Nephron (organoid): ENCODE measurements around the gene PDIA3.

Source experiments
- H3K27ac Mint-ChIP-seq, 3 experiments: 2 replicates each; pipeline ENCODE4 v1.8.0; 2020; ENCODE audit warnings: mixed read lengths in 3 of 3, mild to moderate bottlenecking in 2 of 3, moderate library complexity in 1 of 3
- H3K27me3 Mint-ChIP-seq: 2 replicates; pipeline ENCODE4 v1.8.0; 2021; ENCODE audit warnings: low read depth, mild to moderate bottlenecking, moderate library complexity, mixed read lengths
- H3K36me3 Mint-ChIP-seq: 2 replicates; pipeline ENCODE4 v1.8.0; 2020; ENCODE audit warnings: low read depth, mixed read lengths
- H3K4me1 Mint-ChIP-seq: 2 replicates; pipeline ENCODE4 v1.8.0; 2020; ENCODE audit warnings: mixed read lengths
- H3K4me3 Mint-ChIP-seq, 3 experiments: 2 replicates each; pipeline ENCODE4 v1.8.0; 2020; ENCODE audit warnings: mild to moderate bottlenecking in 3 of 3, mixed read lengths in 3 of 3, moderate library complexity in 2 of 3
- H3K9me3 Mint-ChIP-seq: 2 replicates; pipeline ENCODE4 v1.8.0; 2020; ENCODE audit warnings: mixed read lengths
- CTCF ChIP-seq, 3 experiments: fragments of 200-600 bp; sonication (generic); IDR thresholded peaks; one replicate each; pipeline ENCODE4 v1.5.0; 2021; ENCODE audit warnings: antibody characterized with exemption in 3 of 3; ENCODE audit not compliant: unreplicated experiment in 3 of 3

The PDIA3 gene

GRCh38 chr15:43795197-43795596, 49.0 kb downstream of the PDIA3 start:
- peak overlapping the region; percentile 48 to 96 (median 63) for H3K27ac Mint-ChIP-seq
- H3K9me3 Mint-ChIP-seq = no peaks in the 10 kb centered on the region
- no peaks in the 10 kb centered on the region for H3K27me3 Mint-ChIP-seq
- peaks cover 59% of the 10 kb centered on the region for H3K36me3 Mint-ChIP-seq
- peaks cover 50% of the 10 kb centered on the region for H3K4me1 Mint-ChIP-seq
- no peak for TF ChIP-seq CTCF (IDR thresholded peaks at IDR 0.05; ENCODE audit: unreplicated experiment in 3 of 3)
- peak overlapping the region; percentile 96 to 99 (median 99) for H3K4me3 Mint-ChIP-seq

GRCh38 chr15:43795997-43796396, 49.8 kb downstream of the PDIA3 start:
- peaks cover 56% of the 10 kb centered on the region for H3K4me1 Mint-ChIP-seq
- H3K36me3 Mint-ChIP-seq = peaks cover 65% of the 10 kb centered on the region
- H3K4me3 Mint-ChIP-seq = peak overlapping the region; percentile 96 to 99 (median 99)
- no peaks in the 10 kb centered on the region for H3K27me3 Mint-ChIP-seq
- no peak for TF ChIP-seq CTCF (IDR thresholded peaks at IDR 0.05; ENCODE audit: unreplicated experiment in 3 of 3)
- H3K27ac Mint-ChIP-seq = peak overlapping the region in 2 of 3 experiments; percentile 24 to 48
- H3K9me3 Mint-ChIP-seq = no peaks in the 10 kb centered on the region

- H3K4me3 Mint-ChIP-seq = peak overlapping the region in 2 of 3 experiments; percentile 96 to 99
Measured at GRCh38 chr15:43796566-43796965, 50.3 kb downstream of the PDIA3 start.

GRCh38 chr15:43799209-43799944, 53.1 kb downstream of the PDIA3 start:
- no peaks in the 10 kb centered on the region for H3K27me3 Mint-ChIP-seq
- H3K4me3 Mint-ChIP-seq = peak overlapping the region; percentile 99 to 100 (median 99)
- TF ChIP-seq CTCF (IDR thresholded peaks at IDR 0.05; ENCODE audit: unreplicated experiment in 3 of 3) = no peak
- H3K36me3 Mint-ChIP-seq = peaks cover 64% of the 10 kb centered on the region
- H3K4me1 Mint-ChIP-seq = peaks cover 54% of the 10 kb centered on the region
- peak overlapping the region; percentile 89 to 97 (median 96) for H3K27ac Mint-ChIP-seq
- no peaks in the 10 kb centered on the region for H3K9me3 Mint-ChIP-seq

More at GRCh38 chr15:43796566-43796965, 50.3 kb downstream of the PDIA3 start:
- TF ChIP-seq CTCF (IDR thresholded peaks at IDR 0.05; ENCODE audit: unreplicated experiment in 3 of 3) = no peak
- H3K36me3 Mint-ChIP-seq = peaks cover 71% of the 10 kb centered on the region
- H3K4me1 Mint-ChIP-seq = peaks cover 62% of the 10 kb centered on the region
- H3K27ac Mint-ChIP-seq = peak overlapping the region; percentile 24 to 45 (median 27)
- no peaks in the 10 kb centered on the region for H3K9me3 Mint-ChIP-seq
- no peaks in the 10 kb centered on the region for H3K27me3 Mint-ChIP-seq

GRCh38 chr15:43799945-43800285, 53.7 kb downstream of the PDIA3 start, which contains the start of gene SERINC4:
TSS of gene SERINC4 (minus strand) at chr15:43800220. CDS start at chr15:43799986, 234 bp downstream.
- Mint-ChIP-seq H3K4me1 (peaks cover 49% of the 10 kb centered on the region), H3K4me3 (peak within 1 kb of the TSS; percentile 99 to 100 (median 99)), H3K27me3 (no peaks in the 10 kb centered on the region), H3K36me3 (peaks cover 64% of the 10 kb centered on the region), H3K9me3 (no peaks in the 10 kb centered on the region), H3K27ac (peak within 1 kb of the TSS; percentile 96 to 98 (median 97))
- TF ChIP-seq CTCF (IDR thresholded peaks at IDR 0.05; ENCODE audit: unreplicated experiment in 3 of 3) = no peak
